ENCODE measurements around the gene TFCP2L1. TPM values are rescaled to one million over a fixed set of nuclear protein-coding genes. Genes with fewer than 3 reads are reported as not detected.

TFCP2L1 gene
- total RNA-seq, 1 experiment from 2014 or later: 2.4 TPM

DNA sequence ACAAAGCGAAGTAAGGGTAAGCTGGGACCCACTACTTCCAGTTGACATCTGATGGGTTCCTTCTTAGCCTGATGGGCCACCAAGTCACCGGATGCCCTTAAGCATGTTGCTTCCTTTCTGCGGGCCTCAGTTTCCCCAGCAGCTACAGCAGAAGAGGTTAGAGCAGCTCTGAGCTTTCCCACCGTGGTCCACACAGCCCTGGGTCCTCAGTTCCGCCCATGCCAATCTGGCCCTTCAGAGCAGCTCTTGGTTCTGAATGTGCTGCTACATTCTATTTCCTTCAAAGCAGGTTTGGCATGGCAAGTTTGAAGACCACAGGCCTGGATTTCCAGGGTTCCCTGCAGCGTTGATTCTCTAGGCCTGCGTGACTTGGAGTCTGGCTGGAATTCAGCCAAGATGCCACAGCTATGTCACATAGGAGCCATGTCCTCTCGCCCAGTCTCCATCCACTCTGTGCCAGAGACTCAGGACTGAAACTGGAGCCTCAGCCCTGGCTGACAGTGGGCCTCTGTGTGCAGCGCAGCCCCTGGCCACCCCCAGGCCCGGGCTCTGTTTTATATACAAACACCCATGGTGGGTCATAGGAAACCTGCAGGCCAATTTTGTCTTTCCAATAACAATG, 79.6 kb downstream of the TFCP2L1 start:
- H3K27ac ChIP-seq (ENCODE audit: low read length): no peak overlapping the region
- ChIA-PET CTCF (no interaction called here), POLR2A (ENCODE audit: unreplicated experiment) (no interaction called here)
- H4K20me1 ChIP-seq (ENCODE audit: low read length): no peaks in the 10 kb centered on the region
- no peak for TF ChIP-seq EZH2phosphoT487 (IDR thresholded peaks at IDR 0.05; ENCODE audit: borderline replicate concordance, low read length)
- no peak for TF ChIP-seq EZH2 (IDR thresholded peaks at IDR 0.05; ENCODE audit: low read length, unreplicated experiment)
- TF ChIP-seq, protein P1, sequence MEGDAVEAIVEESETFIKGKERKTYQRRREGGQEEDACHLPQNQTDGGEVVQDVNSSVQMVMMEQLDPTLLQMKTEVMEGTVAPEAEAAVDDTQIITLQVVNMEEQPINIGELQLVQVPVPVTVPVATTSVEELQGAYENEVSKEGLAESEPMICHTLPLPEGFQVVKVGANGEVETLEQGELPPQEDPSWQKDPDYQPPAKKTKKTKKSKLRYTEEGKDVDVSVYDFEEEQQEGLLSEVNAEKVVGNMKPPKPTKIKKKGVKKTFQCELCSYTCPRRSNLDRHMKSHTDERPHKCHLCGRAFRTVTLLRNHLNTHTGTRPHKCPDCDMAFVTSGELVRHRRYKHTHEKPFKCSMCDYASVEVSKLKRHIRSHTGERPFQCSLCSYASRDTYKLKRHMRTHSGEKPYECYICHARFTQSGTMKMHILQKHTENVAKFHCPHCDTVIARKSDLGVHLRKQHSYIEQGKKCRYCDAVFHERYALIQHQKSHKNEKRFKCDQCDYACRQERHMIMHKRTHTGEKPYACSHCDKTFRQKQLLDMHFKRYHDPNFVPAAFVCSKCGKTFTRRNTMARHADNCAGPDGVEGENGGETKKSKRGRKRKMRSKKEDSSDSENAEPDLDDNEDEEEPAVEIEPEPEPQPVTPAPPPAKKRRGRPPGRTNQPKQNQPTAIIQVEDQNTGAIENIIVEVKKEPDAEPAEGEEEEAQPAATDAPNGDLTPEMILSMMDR (conservative IDR thresholded peaks at IDR 0.05; ENCODE audit: low read depth, low read length): no peak
- H3K9ac ChIP-seq (ENCODE audit: low read length): no peak overlapping the region
- DNase-seq (peak; percentile 53), ATAC-seq (no peak)
- no peaks in the 10 kb centered on the region for H3K79me2 ChIP-seq (ENCODE audit: low read length)
- H3K4me1 ChIP-seq (ENCODE audit: insufficient read depth, low read length): peaks cover 3% of the 10 kb centered on the region
- H3K27me3 ChIP-seq (ENCODE audit: low read length): no peaks in the 10 kb centered on the region
- H2AFZ ChIP-seq (ENCODE audit: low read length): no peak overlapping the region
- no peaks in the 10 kb centered on the region for H3K9me2 ChIP-seq (replicated peaks; ENCODE audit: low read length)
- H3F3A ChIP-seq (ENCODE audit: low read length, unreplicated experiment): no peaks in the 10 kb centered on the region
- intact Hi-C loops (cut with micrococcal nuclease): no loop called here
- H3K4me3 ChIP-seq (ENCODE audit: low read length): no peak overlapping the region
- no peaks in the 10 kb centered on the region for H3K36me3 ChIP-seq (ENCODE audit: low read depth, low read length)
- no TSS peak for BruUV-seq (replicated peaks)
- H3K9me3 ChIP-seq (ENCODE audit: low read length): no peaks in the 10 kb centered on the region
- no peak overlapping the region for H3K4me2 ChIP-seq (ENCODE audit: low read length)

- POLR2A ChIA-PET (ENCODE audit: unreplicated experiment): no interaction called here
- intact Hi-C loops (cut with micrococcal nuclease): no loop called here
These were observed 81.3 kb downstream of the TFCP2L1 start for GRCh38 chr2:121203591-121204249.

More at GRCh38 chr2:121203591-121204249, 81.3 kb downstream of the TFCP2L1 start:
- no peaks in the 10 kb centered on the region for H4K20me1 ChIP-seq (ENCODE audit: low read length)
- no peaks in the 10 kb centered on the region for H3K9me2 ChIP-seq (replicated peaks; ENCODE audit: low read length)
- no peaks in the 10 kb centered on the region for H3K9me3 ChIP-seq (ENCODE audit: low read length)
- H3K27ac ChIP-seq (ENCODE audit: low read length): no peak overlapping the region
- no peaks in the 10 kb centered on the region for H3F3A ChIP-seq (ENCODE audit: low read length, unreplicated experiment)
- BruUV-seq (replicated peaks): no TSS peak
- H3K27me3 ChIP-seq (ENCODE audit: low read length): no peaks in the 10 kb centered on the region
- no peaks in the 10 kb centered on the region for H3K4me1 ChIP-seq (ENCODE audit: insufficient read depth, low read length)
- DNase-seq (no peak), ATAC-seq (no peak)
- H3K4me3 ChIP-seq (ENCODE audit: low read length): no peak overlapping the region
- no peak overlapping the region for H3K4me2 ChIP-seq (ENCODE audit: low read length)
- H3K36me3 ChIP-seq (ENCODE audit: low read depth, low read length): no peaks in the 10 kb centered on the region
- H3K9ac ChIP-seq (ENCODE audit: low read length): no peak overlapping the region
- H2AFZ ChIP-seq (ENCODE audit: low read length): no peak overlapping the region
- CTCF ChIA-PET: no interaction called here
- TF ChIP-seq, protein P1 (conservative IDR thresholded peaks at IDR 0.05; ENCODE audit: low read depth, low read length): no peak
- TF ChIP-seq EZH2 (IDR thresholded peaks at IDR 0.05; ENCODE audit: low read length, unreplicated experiment): no peak
- no peak for TF ChIP-seq EZH2phosphoT487 (IDR thresholded peaks at IDR 0.05; ENCODE audit: borderline replicate concordance, low read length)
- no peaks in the 10 kb centered on the region for H3K79me2 ChIP-seq (ENCODE audit: low read length)
